ENCODE measurements around the gene SLC25A1. TPM values are rescaled to one million over a fixed set of nuclear protein-coding genes. Genes with fewer than 3 reads are reported as not detected.

SLC25A1 gene
- total and polyA plus RNA-seq, 7 donors = 7.3 to 23.1 (median 10.8) TPM

DNA sequence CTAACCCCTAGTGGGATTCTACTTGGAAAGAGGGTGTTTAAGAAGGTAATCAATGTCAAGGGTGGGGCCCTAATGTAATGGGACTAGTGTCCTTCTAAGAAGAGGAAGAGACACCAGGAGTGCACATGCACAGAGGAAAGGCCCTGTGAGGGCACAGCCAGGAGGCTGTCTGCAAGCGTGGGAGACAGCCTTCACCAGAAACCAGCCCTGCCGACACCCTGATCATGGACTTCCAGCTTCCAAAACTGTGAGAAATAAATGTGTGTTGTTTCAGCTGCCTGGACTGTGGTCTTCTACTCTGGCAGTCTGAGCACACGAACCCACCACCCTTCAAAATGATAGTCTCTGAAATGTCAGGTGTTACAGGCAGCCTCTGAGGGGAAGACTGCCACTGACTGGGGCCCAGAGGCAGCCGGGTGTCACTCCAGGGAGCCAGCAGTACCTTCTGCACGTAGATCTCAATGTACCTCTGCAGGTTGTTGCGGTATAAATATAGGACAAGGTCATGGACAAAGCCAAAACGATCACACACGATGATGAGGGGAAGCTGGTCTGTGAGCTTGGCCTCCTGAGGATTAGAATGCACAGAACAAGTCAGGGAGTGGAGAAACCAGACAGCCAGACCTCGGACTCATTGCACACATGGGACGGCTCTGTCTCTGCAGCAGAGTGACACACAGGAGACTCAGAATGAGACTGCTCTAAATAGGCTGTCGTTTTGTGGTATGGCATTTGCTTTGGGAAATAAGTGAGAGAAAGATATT is 43.9 kb upstream of the SLC25A1 start:
- Histone ChIP-seq H3K4me3 (no peak overlapping the region), H3K9me3 (no peaks in the 10 kb centered on the region), H3K27ac (no peak overlapping the region), H3K4me1 (peaks cover 20% of the 10 kb centered on the region), H3K27me3 (ENCODE audit: insufficient read depth in 3 of 3, low read length in 2 of 3) (no peaks in the 10 kb centered on the region), H3K36me3 (ENCODE audit: insufficient read depth in 1 of 2, low read depth in 1 of 2) (peaks cover 6 to 86% of the 10 kb centered on the region in 2 donors)
- TF ChIP-seq CTCF (IDR thresholded peaks at IDR 0.05) = no peak
- no peak for DNase-seq
- intact Hi-C loops (cut with DNase I) = loop anchor here in 1 of 2 donors (10.0 kb wide), 1 partner anchor 162 kb away; no protein-coding TSS in a partner anchor
- no peak for ATAC-seq
- 75 to 79% (median 78%) methylated on average over 11 of the region's 11 CpGs for WGBS, 3 donors

GRCh38 chr22:19220867-19221266 is 42.3 kb upstream of the SLC25A1 start:
- no peak overlapping the region for H3K27ac ChIP-seq
- H3K4me1 ChIP-seq = peaks cover 30% of the 10 kb centered on the region
- ATAC-seq (no peak), DNase-seq (no peak)
- H3K36me3 ChIP-seq (ENCODE audit: insufficient read depth in 1 of 2, low read depth in 1 of 2) = peaks cover 4 to 85% of the 10 kb centered on the region in 2 donors
- H3K27me3 ChIP-seq (ENCODE audit: insufficient read depth in 3 of 3, low read length in 2 of 3) = no peaks in the 10 kb centered on the region
- H3K9me3 ChIP-seq = no peaks in the 10 kb centered on the region
- intact Hi-C loops (cut with DNase I) = loop anchor here in 1 of 2 donors (10.0 kb wide), 1 partner anchor 164 kb away; no protein-coding TSS in a partner anchor
- TF ChIP-seq CTCF (IDR thresholded peaks at IDR 0.05) = no peak
- no peak overlapping the region for H3K4me3 ChIP-seq
- WGBS, 3 donors = 86 to 97% (median 89%) methylated on average over 3 of the region's 3 CpGs

GRCh38 chr22:19218541-19219233 is 40.2 kb upstream of the SLC25A1 start:
- DNase-seq (no peak), ATAC-seq (peak; percentile 74 to 89 (median 82))
- no peak for TF ChIP-seq CTCF (IDR thresholded peaks at IDR 0.05)
- intact Hi-C loops (cut with DNase I) = no loop called here
- WGBS, 3 donors = 19 to 32% (median 25%) methylated on average over 5 of the region's 5 CpGs
- Histone ChIP-seq H3K9me3 (no peaks in the 10 kb centered on the region), H3K4me1 (peaks cover 41% of the 10 kb centered on the region), H3K27me3 (ENCODE audit: insufficient read depth in 3 of 3, low read length in 2 of 3) (no peaks in the 10 kb centered on the region), H3K36me3 (ENCODE audit: insufficient read depth in 1 of 2, low read depth in 1 of 2) (peaks cover 3 to 85% of the 10 kb centered on the region in 2 donors), H3K27ac (peak overlapping the region; percentile 80), H3K4me3 (no peak overlapping the region)

- no peak for ATAC-seq
- WGBS, 3 donors = 89 to 94% (median 92%) methylated on average over 5 of the region's 5 CpGs
- intact Hi-C loops (cut with DNase I) = no loop called here
- no peak overlapping the region for H3K27ac ChIP-seq
- H3K4me3 ChIP-seq = no peak overlapping the region
- H3K36me3 ChIP-seq (ENCODE audit: insufficient read depth in 1 of 2, low read depth in 1 of 2) = peaks cover 0 to 85% of the 10 kb centered on the region in 2 donors
- H3K9me3 ChIP-seq = no peaks in the 10 kb centered on the region
- peaks cover 41% of the 10 kb centered on the region for H3K4me1 ChIP-seq
- no peak for DNase-seq
- no peaks in the 10 kb centered on the region for H3K27me3 ChIP-seq (ENCODE audit: insufficient read depth in 3 of 3, low read length in 2 of 3)
- no peak for TF ChIP-seq CTCF (IDR thresholded peaks at IDR 0.05)
Observed at GRCh38 chr22:19216579-19216978, 38.0 kb upstream of the SLC25A1 start.

Data from psoas muscle (tissue), 8 donors.